ENCODE measurements around the gene HLCS. TPM values are rescaled to one million over a fixed set of nuclear protein-coding genes. Genes with fewer than 3 reads are reported as not detected.

Gene HLCS
- total and polyA plus RNA-seq, 2 donors from 2014 or later: 4.5 to 29.6 TPM

DNA sequence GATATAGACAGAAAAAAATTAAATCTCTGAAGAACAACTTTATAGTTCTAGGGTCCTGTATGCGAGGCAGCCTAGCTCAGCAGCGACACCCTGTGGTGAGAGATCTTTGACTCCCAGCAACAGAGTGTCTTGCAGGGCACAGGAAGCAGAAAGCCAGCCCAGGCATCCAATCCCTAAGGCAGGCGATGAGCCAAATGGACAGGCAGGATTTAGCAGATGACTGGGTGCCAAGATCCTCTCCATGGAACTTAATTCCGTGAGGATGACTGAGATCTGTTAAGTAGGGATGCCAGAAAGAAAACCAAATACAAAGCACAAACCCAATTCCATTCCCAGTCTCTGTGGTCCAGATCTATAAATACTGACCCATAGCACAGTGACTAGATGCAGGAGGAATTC, 38.8 kb downstream of the HLCS start:
- H3K9ac ChIP-seq (ENCODE audit: low read length in 3 of 3): no peak overlapping the region
- peaks cover 0 to 2% (median 0%) of the 10 kb centered on the region in 3 donors for H3K4me1 ChIP-seq (ENCODE audit: control insufficient read depth in 2 of 3, insufficient read depth in 2 of 3, low read depth in 1 of 3, low read length in 3 of 3)
- peaks cover 0 to 4% (median 2%) of the 10 kb centered on the region in 3 donors for H3K36me3 ChIP-seq (ENCODE audit: control insufficient read depth in 2 of 3, insufficient read depth in 3 of 3, low read length in 3 of 3)
- peak; percentile 74 for FAIRE-seq
- no peak overlapping the region for H3K27ac ChIP-seq (ENCODE audit: low read depth in 2 of 2, low read length in 2 of 2)
- H3K4me3 ChIP-seq (ENCODE audit: low read length in 3 of 3): no peak overlapping the region
- TF ChIP-seq, protein P1, sequence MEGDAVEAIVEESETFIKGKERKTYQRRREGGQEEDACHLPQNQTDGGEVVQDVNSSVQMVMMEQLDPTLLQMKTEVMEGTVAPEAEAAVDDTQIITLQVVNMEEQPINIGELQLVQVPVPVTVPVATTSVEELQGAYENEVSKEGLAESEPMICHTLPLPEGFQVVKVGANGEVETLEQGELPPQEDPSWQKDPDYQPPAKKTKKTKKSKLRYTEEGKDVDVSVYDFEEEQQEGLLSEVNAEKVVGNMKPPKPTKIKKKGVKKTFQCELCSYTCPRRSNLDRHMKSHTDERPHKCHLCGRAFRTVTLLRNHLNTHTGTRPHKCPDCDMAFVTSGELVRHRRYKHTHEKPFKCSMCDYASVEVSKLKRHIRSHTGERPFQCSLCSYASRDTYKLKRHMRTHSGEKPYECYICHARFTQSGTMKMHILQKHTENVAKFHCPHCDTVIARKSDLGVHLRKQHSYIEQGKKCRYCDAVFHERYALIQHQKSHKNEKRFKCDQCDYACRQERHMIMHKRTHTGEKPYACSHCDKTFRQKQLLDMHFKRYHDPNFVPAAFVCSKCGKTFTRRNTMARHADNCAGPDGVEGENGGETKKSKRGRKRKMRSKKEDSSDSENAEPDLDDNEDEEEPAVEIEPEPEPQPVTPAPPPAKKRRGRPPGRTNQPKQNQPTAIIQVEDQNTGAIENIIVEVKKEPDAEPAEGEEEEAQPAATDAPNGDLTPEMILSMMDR (IDR thresholded peaks at IDR 0.05; ENCODE audit: borderline replicate concordance, extremely low read depth, insufficient read depth): peak; percentile 86
- peak; percentile 85 to 89 (median 88) for DNase-seq
- intact Hi-C loops (cut with DNase I): loop anchor here (5.0 kb wide), 1 partner anchor 420 kb away; no protein-coding TSS in a partner anchor
- no peaks in the 10 kb centered on the region for H3K27me3 ChIP-seq (ENCODE audit: control insufficient read depth, insufficient read depth, low read length)
- no peaks in the 10 kb centered on the region for H3K9me3 ChIP-seq (ENCODE audit: control insufficient read depth in 2 of 3, insufficient read depth in 1 of 3, low read length in 3 of 3)

DNA sequence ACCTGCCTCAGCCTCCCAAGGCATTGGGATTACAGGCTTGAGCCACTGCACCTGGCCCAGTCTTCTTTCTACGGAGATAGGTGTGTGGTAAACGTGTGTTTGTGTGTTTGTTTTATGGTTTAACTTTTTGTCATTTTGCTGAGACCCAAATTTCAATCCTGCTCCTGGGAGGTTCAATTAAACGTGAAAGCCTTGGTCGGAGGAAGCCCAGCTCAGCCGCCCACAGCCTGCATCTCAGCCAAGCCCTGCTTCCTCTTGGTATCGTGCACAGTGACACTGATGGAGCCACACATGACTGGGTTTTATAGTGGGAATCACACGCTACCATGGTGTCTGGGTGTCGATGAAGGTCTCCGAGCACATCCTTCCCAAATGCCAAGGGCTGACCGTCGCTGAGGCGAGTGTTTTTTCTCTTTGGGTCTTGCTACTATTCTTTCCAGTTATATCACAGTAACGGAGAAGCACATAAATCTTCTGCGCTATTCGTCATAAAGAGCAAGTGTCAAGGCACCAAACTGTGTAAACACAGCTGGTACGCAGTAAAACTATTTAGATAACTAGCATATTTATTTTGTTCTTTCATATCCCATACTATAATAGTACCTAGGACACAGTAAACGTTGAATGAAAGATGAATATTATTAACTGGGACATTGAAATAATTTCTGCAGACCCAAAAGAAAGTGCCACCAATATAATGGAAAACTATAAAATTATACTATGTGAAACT, 39.3 kb downstream of the HLCS start:
- intact Hi-C loops (cut with DNase I): loop anchor here (5.0 kb wide), 1 partner anchor 420 kb away; no protein-coding TSS in a partner anchor

DNA sequence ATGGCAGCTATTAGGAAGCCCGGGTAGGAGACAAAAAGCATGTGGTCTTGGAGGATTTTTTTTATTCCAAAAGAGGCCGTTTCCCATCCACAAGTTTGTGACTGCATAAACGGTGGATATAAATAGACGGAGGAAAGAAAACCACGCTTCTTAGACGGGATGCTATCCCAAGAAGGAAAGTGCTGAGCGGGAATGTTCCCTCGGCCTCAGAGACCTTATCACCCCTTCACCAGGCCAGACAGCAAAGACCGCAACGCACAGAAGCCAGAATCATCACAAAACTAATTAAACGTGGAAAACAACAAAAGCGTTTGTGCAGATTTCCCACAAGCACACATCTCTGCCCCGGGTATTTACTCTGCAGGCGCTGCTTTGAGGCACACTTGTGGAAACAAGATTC, 43.2 kb downstream of the HLCS start:
- peaks cover 0 to 4% (median 2%) of the 10 kb centered on the region in 3 donors for H3K36me3 ChIP-seq (ENCODE audit: control insufficient read depth in 2 of 3, insufficient read depth in 3 of 3, low read length in 3 of 3)
- intact Hi-C loops (cut with DNase I): no loop called here
- H3K9ac ChIP-seq (ENCODE audit: low read length in 3 of 3): no peak overlapping the region
- H3K4me3 ChIP-seq (ENCODE audit: low read length in 3 of 3): no peak overlapping the region
- FAIRE-seq: no peak
- no peaks in the 10 kb centered on the region for H3K27me3 ChIP-seq (ENCODE audit: control insufficient read depth, insufficient read depth, low read length)
- no peak overlapping the region for H3K27ac ChIP-seq (ENCODE audit: low read depth in 2 of 2, low read length in 2 of 2)
- TF ChIP-seq, protein P1 (IDR thresholded peaks at IDR 0.05; ENCODE audit: borderline replicate concordance, extremely low read depth, insufficient read depth): no peak
- peaks cover 0 to 4% (median 2%) of the 10 kb centered on the region in 3 donors for H3K4me1 ChIP-seq (ENCODE audit: control insufficient read depth in 2 of 3, insufficient read depth in 2 of 3, low read depth in 1 of 3, low read length in 3 of 3)
- DNase-seq: no peak
- no peaks in the 10 kb centered on the region for H3K9me3 ChIP-seq (ENCODE audit: control insufficient read depth in 2 of 3, insufficient read depth in 1 of 3, low read length in 3 of 3)

More for the DNA sequence above, 39.3 kb downstream of the HLCS start:
- TF ChIP-seq, protein P1 (IDR thresholded peaks at IDR 0.05; ENCODE audit: borderline replicate concordance, extremely low read depth, insufficient read depth): no peak
- H3K9me3 ChIP-seq (ENCODE audit: control insufficient read depth in 2 of 3, insufficient read depth in 1 of 3, low read length in 3 of 3): no peaks in the 10 kb centered on the region
- H3K27me3 ChIP-seq (ENCODE audit: control insufficient read depth, insufficient read depth, low read length): no peaks in the 10 kb centered on the region
- peaks cover 0 to 4% (median 2%) of the 10 kb centered on the region in 3 donors for H3K36me3 ChIP-seq (ENCODE audit: control insufficient read depth in 2 of 3, insufficient read depth in 3 of 3, low read length in 3 of 3)
- DNase-seq (peak in 2 of 5 donors; percentile 65 to 78), FAIRE-seq (no peak)
- no peak overlapping the region for H3K27ac ChIP-seq (ENCODE audit: low read depth in 2 of 2, low read length in 2 of 2)
- H3K4me1 ChIP-seq (ENCODE audit: control insufficient read depth in 2 of 3, insufficient read depth in 2 of 3, low read depth in 1 of 3, low read length in 3 of 3): peaks cover 0 to 2% (median 0%) of the 10 kb centered on the region in 3 donors
- H3K9ac ChIP-seq (ENCODE audit: low read length in 3 of 3): no peak overlapping the region
- no peak overlapping the region for H3K4me3 ChIP-seq (ENCODE audit: low read length in 3 of 3)
